GM12892 (cell line): ENCODE results near the gene SEMA3C.

Source experiments
- DNase-seq: peaks from one replicate; pipeline ENCODE4 v3.0.0; 2011; ENCODE audit not compliant: insufficient read length
- FAIRE-seq: peaks from 2 replicates; lab custom pipeline; 2011; peaks lifted over from hg19 to GRCh38; lab: Jason Lieb, UNC
- POLR2A ChIP-seq: IDR thresholded peaks from 2 replicates; pipeline ENCODE4 v1.6.1; 2011; ENCODE audit warnings: low read depth, low read length, control low read depth
- POLR2AphosphoS5 ChIP-seq: IDR thresholded peaks from 2 replicates; pipeline ENCODE4 v1.6.1; 2011; ENCODE audit warnings: low read depth, low read length, control low read depth
- TAF1 ChIP-seq: IDR thresholded peaks from 2 replicates; pipeline ENCODE4 v1.6.1; 2011; ENCODE audit warnings: low read depth, mild to moderate bottlenecking, control low read depth, low read length, borderline replicate concordance

SEMA3C gene

DNA sequence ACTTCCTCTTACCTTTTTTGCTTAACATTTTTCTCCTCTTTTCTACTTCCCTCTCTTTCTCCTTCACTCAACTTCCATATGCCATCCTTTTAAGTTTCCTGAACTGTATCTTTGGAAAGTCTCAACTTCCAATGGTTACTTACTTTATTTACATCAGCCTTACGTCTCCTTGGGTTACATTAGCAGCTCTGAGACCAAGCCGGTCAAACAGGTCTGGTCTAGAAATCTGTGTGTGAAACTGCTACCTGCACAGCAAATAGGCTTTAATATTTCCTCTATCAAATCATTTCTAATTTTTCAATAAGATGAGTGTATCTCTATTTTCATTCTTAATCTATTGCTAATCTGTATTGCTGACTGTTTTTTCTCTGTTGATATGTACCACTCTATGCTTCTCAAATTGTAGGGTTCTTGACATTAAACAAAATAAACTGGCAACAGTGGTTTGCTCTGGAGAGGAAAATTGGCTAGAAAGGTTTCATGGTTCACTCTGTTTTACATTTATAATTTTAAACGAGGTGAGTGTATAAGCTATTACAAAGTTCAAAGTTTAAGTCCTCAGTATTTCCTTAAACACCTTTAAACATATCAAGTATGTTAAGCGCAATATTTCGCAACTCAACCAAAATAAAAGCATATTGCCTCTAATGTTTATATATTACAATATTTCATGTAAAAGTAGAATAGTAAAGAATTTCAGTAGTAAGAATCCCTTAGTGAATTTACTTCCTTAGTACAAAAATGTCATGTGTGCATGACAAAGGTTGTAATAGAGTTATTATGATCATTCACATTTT lies 3.6 kb upstream of the SEMA3C start:
- DNase-seq = no peak
- TF ChIP-seq TAF1 (no peak), POLR2AphosphoS5 (no peak), POLR2A (no peak)
- no peak for FAIRE-seq

DNA sequence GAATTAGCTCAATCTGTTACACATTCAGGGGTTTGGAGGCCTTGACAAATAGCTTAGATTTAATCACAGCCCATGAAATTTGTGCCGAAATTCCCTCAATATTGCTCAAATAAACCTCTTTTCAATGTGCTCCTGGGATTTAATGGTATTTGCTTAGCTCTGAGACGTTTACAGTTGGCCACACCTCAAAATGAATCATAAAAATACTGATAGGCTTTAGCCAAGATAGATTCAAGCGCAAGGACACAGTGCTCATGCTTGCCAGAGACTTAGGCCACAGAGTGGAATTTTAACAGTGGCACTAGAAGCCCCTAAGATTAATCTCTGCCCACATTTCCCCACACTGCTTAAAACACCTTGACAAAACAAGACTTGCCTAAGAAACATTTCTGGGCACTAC lies 2.3 kb upstream of the SEMA3C start:
- DNase-seq (no peak), FAIRE-seq (no peak)
- TF ChIP-seq POLR2A = no peak
- no peak for TF ChIP-seq POLR2AphosphoS5
- TF ChIP-seq TAF1 = no peak

DNA sequence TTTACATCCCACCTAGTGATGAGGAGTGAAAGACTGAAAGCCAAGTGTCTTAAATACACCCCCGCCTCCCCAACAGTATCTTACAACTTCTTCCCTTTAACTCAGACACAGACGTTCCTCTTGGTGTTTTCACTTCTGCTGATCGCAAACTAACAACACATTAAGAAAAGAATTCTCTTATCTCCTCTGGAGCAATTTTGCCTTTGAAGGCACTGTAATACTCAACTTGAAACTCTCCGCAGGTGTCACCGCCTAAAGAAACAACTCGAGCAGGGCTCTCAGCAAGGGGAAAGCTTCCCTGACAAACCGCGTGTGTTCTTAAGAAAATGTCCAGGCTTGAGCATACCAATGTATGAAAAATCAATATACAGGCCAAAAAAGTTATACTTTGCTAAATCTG lies 452 bp downstream of the SEMA3C start:
- TF ChIP-seq TAF1 (no peak), POLR2A (no peak), POLR2AphosphoS5 (no peak)
- FAIRE-seq (no peak), DNase-seq (no peak)

DNA sequence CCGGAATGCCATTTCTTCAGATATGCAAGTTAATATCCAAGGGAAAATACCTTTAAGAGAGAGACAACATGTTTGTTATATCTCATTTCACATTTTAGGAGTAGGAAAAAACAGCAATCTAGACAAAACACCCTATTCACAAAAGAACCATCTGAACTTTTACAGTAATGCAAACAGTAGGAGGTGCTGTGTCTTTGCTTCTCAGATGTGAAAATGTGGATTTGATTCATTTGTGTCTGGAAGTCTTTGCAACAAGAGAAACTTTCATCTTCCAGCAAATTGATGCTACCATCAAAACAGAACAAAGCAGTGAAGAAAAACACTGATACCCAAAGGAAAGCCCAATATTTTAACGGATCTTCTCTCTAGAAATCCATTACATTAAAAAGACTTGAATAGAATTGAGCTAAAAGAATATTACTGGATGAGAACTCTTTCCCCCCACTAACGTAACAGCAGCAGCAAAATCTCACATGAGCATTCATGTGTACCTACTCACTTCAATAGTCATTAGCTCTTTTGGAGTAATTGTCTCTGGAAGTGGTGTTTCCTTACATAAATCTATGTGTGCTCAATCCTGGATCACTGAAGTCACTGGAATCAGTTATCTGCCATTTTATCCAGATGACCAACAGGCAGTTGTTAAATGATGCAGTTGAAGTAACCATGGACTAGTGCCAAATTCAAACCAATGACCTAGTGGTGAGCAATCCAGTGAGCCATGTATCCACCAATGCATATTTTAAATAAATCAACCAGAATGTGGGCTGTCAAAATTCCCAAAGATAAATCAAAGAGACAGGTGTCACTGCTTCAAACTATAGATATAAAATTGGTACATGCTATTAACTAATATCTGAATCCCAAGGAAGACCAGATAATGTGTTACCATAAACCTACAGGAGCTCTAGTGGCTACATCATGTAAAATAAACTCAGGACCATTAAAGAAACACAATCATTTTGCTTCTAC lies 1.8 kb downstream of the SEMA3C start:
- TF ChIP-seq POLR2AphosphoS5 (no peak), TAF1 (no peak), POLR2A (no peak)
- DNase-seq = no peak
- no peak for FAIRE-seq

DNA sequence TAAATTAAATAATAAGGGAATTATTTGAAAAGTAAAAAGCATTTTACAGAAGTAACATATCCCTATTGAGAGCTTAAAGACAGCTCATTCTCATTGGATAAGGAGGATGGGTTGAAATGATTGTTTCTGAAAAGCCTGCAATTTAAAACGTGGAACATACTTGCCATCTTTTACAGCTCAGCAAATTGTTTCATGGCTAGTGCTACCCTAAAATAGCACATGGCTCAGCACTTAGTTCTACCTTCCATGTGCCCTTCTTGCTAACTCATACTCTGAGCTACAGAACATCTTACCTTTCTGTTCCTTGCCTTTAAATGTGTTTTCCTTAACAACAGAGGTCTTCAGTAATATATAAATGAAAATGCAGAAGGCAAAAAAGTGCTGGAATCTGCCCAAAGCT lies 8.6 kb downstream of the SEMA3C start:
- no peak for DNase-seq
- FAIRE-seq = no peak
- TF ChIP-seq TAF1 (no peak), POLR2AphosphoS5 (no peak), POLR2A (no peak)

DNA sequence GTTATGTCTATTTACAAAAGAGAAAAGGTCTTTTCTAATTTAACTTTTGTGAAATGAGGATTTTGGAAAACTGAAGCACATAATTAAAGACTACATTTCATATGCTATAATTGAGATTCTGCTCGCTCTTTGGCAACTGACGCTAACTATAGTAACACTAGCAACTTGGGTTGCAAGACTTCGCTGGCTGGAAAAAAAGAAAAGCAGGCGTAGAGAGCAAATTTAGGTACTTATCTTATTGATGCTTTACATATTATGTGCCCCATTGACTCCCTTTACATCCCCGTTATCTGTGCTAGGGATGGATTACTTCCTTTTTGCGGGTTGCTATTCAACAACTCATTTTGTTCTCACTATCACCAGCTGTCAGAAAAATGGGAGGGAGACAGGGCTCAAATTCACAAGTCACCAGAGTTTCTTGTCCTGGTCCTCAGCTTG lies 10.5 kb downstream of the SEMA3C start:
- DNase-seq (no peak), FAIRE-seq (no peak)
- TF ChIP-seq TAF1 (no peak), POLR2AphosphoS5 (no peak), POLR2A (no peak)

DNA sequence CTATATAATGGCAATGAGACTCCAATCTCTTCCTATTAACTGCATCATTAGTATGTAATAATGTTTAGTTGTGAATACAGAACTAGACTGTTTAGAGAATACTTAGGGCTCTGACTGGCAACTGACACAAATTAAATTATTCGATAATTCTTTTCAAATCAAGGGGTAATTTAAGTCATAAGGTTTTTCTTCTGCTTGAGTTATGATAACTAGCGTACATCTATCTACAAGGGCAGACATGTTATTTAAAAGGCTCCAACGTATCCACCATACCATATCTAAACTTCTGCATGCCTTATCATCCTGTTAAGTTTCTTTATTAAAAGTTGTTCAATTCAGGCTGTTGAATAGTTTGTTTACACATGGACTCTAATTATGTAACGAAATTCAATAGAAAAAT lies 11.2 kb downstream of the SEMA3C start:
- DNase-seq (no peak), FAIRE-seq (no peak)
- TF ChIP-seq TAF1 (no peak), POLR2A (no peak), POLR2AphosphoS5 (no peak)

DNA sequence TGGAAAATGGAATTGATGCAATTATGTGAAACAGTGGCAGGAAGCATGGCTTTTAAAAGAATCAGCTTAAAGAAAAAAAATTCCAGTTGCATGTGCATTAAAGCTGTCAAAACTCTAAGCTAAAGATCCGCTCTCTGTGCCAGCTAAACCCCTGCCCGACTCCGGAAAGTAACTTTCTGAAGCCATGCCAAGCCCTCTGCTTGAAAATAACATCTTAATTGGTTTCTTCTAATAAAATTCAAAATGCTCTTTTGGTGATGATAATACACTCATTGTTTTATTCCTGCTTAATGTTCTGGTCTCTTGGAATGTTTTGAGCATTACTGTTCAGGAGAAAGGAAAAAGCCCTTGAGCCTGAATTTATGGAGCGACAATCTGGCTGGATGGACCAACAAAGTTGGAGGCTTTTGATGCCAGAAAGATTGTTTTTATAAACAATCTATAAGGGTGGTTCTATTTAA lies 11.7 kb downstream of the SEMA3C start:
- no peak for TF ChIP-seq POLR2A
- TF ChIP-seq TAF1 = no peak
- no peak for TF ChIP-seq POLR2AphosphoS5
- DNase-seq (no peak), FAIRE-seq (no peak)

DNA sequence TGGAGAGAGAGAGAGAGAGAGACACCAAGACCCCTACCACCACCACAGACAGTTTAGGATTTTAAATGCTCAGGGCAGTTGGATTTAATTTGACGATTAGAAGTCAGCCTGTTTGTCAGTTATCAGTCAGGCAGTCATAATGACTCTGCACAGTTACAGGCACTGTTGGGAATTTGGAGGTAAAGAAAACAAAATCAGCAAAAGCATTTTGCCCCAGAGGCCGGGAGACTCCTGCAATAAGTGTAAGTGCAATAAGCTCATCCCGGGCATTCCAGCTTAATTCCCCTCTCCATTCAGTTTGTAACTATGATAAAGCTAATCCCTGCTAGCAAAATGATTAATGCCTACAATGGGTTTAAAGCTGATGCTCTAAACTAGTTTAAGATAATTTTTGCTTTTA lies 13.5 kb downstream of the SEMA3C start:
- FAIRE-seq = no peak
- TF ChIP-seq POLR2A = no peak
- no peak for TF ChIP-seq POLR2AphosphoS5
- TF ChIP-seq TAF1 = no peak

DNA sequence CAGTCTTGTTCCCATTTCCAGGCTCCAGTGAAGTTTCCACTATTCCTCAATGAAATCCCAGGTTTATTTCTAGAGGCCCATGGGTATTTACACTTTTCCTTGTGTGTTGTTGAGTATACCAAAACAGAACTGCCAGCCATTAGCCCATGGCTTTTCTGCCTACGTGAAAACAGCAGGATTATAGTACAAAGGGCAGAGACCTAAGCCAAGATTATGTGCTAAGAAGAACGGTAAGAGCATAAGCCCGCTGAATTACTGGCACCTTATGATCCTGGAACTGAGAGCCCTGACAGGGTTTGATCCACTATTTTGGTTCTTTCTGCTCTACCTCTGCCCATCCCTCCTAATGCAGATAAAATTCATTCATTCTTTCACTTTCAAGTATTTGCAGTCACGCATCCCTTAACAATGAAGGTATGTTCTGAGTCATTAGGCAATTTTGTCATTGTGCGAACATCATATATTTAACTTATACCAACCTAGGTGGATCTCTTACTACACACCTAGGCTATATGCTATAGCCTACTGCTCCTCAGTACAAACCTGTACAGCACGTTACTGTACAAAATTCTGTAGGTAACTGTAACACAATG lies 16.0 kb downstream of the SEMA3C start:
- DNase-seq (no peak), FAIRE-seq (no peak)
- no peak for TF ChIP-seq POLR2AphosphoS5
- TF ChIP-seq TAF1 = no peak
- TF ChIP-seq POLR2A = no peak

More for the DNA sequence above, 13.5 kb downstream of the SEMA3C start:
- DNase-seq = no peak

DNA sequence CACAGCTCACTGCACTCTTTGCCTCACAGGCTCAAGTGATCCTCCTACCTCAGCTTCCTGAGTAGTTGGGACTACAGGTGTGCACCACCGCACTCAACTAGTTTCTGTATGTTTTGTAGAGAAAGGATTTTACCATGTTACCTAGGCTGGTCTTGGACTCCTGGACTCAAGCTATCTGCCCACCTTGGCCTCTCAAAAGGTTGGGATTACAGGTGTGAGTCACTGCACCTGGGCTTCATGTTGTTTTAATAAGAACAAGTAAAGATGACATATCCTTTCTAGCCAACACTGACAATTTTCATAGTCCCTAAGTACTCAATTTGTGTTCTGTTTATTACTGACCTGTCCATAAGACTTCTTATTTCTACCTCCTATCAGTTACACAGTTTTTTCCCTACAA lies 16.8 kb downstream of the SEMA3C start:
- FAIRE-seq (no peak), DNase-seq (no peak)
- TF ChIP-seq POLR2A (no peak), POLR2AphosphoS5 (no peak), TAF1 (no peak)
